Endothelial cell of umbilical vein (primary cell): ENCODE results near the gene AMDHD2. TPM values are rescaled to one million over a fixed set of nuclear protein-coding genes. Genes with fewer than 3 reads are reported as not detected.
"Not testable (repeated sequence)": the region's sequence is repeated elsewhere in the genome, so short reads cannot be mapped to it uniquely, and the experiment has no call there.

Source experiments
- BruUV-seq: library from RNA; stranded (reverse); fragments of 400-500 nt; replicated peaks from 2 replicates; lab custom pipeline; 2021; lab: Mats Ljungman, UMichigan
- CTCF ChIA-PET: fragments of 300-600, 350-600 bp; sonication (Branson Sonifier 250); formaldehyde crosslinking; loops from one replicate; lab custom pipeline; 2021; ENCODE audit warnings: antibody characterized with exemption, inconsistent platforms; lab: Charles Lee
- POLR2A ChIA-PET: fragments of 300-600, 350-600 bp; sonication (Branson Sonifier 250); formaldehyde crosslinking; loops from one replicate; lab custom pipeline; 2021; ENCODE audit warnings: antibody characterized with exemption, inconsistent platforms; lab: Charles Lee
- DNase-seq: peaks from one replicate; pipeline ENCODE4 v3.0.0-alpha.2; 2011; ENCODE audit warnings: low read depth, low spot score
- FAIRE-seq: peaks from 2 replicates; lab custom pipeline; 2011; peaks lifted over from hg19 to GRCh38; lab: Jason Lieb, UNC
- H2AFZ ChIP-seq: 2 replicates; pipeline ENCODE4 v1.6.0; 2012; ENCODE audit warnings: low read depth, low read length, control low read depth, inconsistent platforms
- H3K27ac ChIP-seq: 2 replicates; pipeline ENCODE4 v1.5.1; 2011; ENCODE audit warnings: low read depth, mild to moderate bottlenecking, control low read depth, low read length, moderate library complexity; ENCODE audit not compliant: insufficient read depth
- H3K27me3 ChIP-seq, 2 experiments: 2 replicates each; pipeline versions ENCODE4 v1.6.0 to v1.6.1; 2011; ENCODE audit warnings: low read length in 2 of 2, mixed read lengths in 1 of 2; ENCODE audit not compliant: control insufficient read depth in 2 of 2, insufficient read depth in 2 of 2
- H3K36me3 ChIP-seq, 2 experiments: 2 replicates in 1 of 2; 3 replicates in 1 of 2; pipeline ENCODE4 v1.5.1; 2011; ENCODE audit warnings: low read length in 2 of 2, mild to moderate bottlenecking in 1 of 2, moderate library complexity in 1 of 2; ENCODE audit not compliant: control insufficient read depth in 2 of 2, insufficient read depth in 2 of 2; ENCODE audit errors: extremely low read depth in 1 of 2
- H3K4me1 ChIP-seq: 3 replicates; pipeline ENCODE4 v1.5.1; 2011; ENCODE audit warnings: mild to moderate bottlenecking, low read length; ENCODE audit not compliant: control insufficient read depth, insufficient read depth; ENCODE audit errors: extremely low read depth
- H3K4me2 ChIP-seq: 2 replicates; pipeline ENCODE4 v1.6.1; 2011; ENCODE audit warnings: low read length, control low read depth, mixed read lengths; ENCODE audit not compliant: insufficient read depth
- H3K4me3 ChIP-seq, 3 experiments: fragments of 200-600 bp in 1 of 3; sonication (generic), shearing (Covaris generic) in 1 of 3; replicated peaks in 1 of 3; 2 replicates each; pipeline ENCODE4 v1.5.1; 2011 to 2016; ENCODE audit warnings: control low read depth in 3 of 3, low read length in 3 of 3, mild to moderate bottlenecking in 2 of 3, inconsistent platforms in 1 of 3, low read depth in 1 of 3, moderate library complexity in 1 of 3; ENCODE audit not compliant: insufficient read depth in 1 of 3
- H3K79me2 ChIP-seq: 2 replicates; pipeline ENCODE4 v1.6.0; 2012; ENCODE audit warnings: low read length, inconsistent platforms; ENCODE audit not compliant: control insufficient read depth, insufficient read depth
- H3K9ac ChIP-seq: replicated peaks from 2 replicates; pipeline ENCODE3; 2011; ENCODE audit warnings: low read length, control low read depth; ENCODE audit not compliant: insufficient read depth; ENCODE audit errors: extremely low read depth
- H3K9me1 ChIP-seq: replicated peaks from 3 replicates; pipeline ENCODE4 v1.6.0; 2011; ENCODE audit warnings: mild to moderate bottlenecking, low read length; ENCODE audit not compliant: control insufficient read depth, insufficient read depth; ENCODE audit errors: extremely low read depth
- H3K9me3 ChIP-seq: replicated peaks from 2 replicates; pipeline ENCODE4 v1.5.1; 2012; ENCODE audit warnings: low read length, inconsistent platforms; ENCODE audit not compliant: control insufficient read depth, insufficient read depth
- H4K20me1 ChIP-seq: replicated peaks from 2 replicates; pipeline ENCODE3; 2011; ENCODE audit warnings: mild to moderate bottlenecking, low read length; ENCODE audit not compliant: control insufficient read depth, insufficient read depth; ENCODE audit errors: extremely low read depth
- CTCF ChIP-seq, 2 donors: IDR thresholded peaks; 1 replicate in 1 of 2; 2 replicates in 1 of 2; pipeline ENCODE4 v1.5.1; 2011; ENCODE audit warnings: low read length in 2 of 2, mild to moderate bottlenecking in 2 of 2, moderate library complexity in 2 of 2, control low read depth in 1 of 2, inconsistent platforms in 1 of 2, low read depth in 1 of 2; ENCODE audit not compliant: insufficient read depth in 1 of 2; ENCODE audit errors: extremely low read depth in 1 of 2
- EZH2 ChIP-seq: IDR thresholded peaks from 2 replicates; pipeline ENCODE4 v1.6.1; 2012; ENCODE audit warnings: borderline replicate concordance, low read depth, mild to moderate bottlenecking, moderate library complexity, low read length, inconsistent platforms; ENCODE audit not compliant: severe bottlenecking
- FOS ChIP-seq: IDR thresholded peaks from 2 replicates; pipeline ENCODE4 v1.6.1; 2011; ENCODE audit warnings: mild to moderate bottlenecking, low read length, moderate library complexity, borderline replicate concordance; ENCODE audit not compliant: insufficient read depth
- GATA2 ChIP-seq: IDR thresholded peaks from 2 replicates; pipeline ENCODE4 v1.7.0; 2011; ENCODE audit warnings: low read depth, mild to moderate bottlenecking, moderate library complexity, mixed read lengths, low read length; ENCODE audit not compliant: insufficient read length, insufficient read depth
- JUN ChIP-seq: IDR thresholded peaks from 2 replicates; pipeline ENCODE4 v1.6.1; 2011; ENCODE audit warnings: borderline replicate concordance, low read depth; ENCODE audit not compliant: insufficient read length, insufficient read depth
- MAX ChIP-seq: IDR thresholded peaks from 2 replicates; pipeline ENCODE4 v1.6.1; 2011; ENCODE audit not compliant: insufficient read depth, insufficient read length
- MYC ChIP-seq: IDR thresholded peaks from one replicate; pipeline ENCODE4 v1.6.1; 2011; ENCODE audit warnings: mild to moderate bottlenecking, low read depth, low read length
- POLR2A ChIP-seq: IDR thresholded peaks from 2 replicates; pipeline ENCODE4 v1.6.1; 2012; ENCODE audit warnings: low read depth, mild to moderate bottlenecking, control low read depth, low read length
- POLR2AphosphoS5 ChIP-seq: IDR thresholded peaks from 2 replicates; pipeline ENCODE4 v1.6.1; 2012; ENCODE audit warnings: low read depth, mild to moderate bottlenecking, control low read depth, low read length, moderate library complexity; ENCODE audit not compliant: insufficient read depth
- dilution Hi-C: fragments of 300-500 bp; cut with MboI; formaldehyde crosslinking; loops from one replicate; pipeline ENCODE4 v1.15.0; 2019; ENCODE audit warnings: low sequenced_read_pairs; ENCODE audit not compliant: extremely low pct_ligation_motif_present
- intact Hi-C: fragments of 100-400 bp; cut with micrococcal nuclease; formaldehyde crosslinking; loops from one replicate; pipeline ENCODE4 v1.10.0; 2022
- polyA plus RNA-seq, 4 experiments: library from polyadenylated mRNA; depleted of rRNA in 3 of 4; stranded (reverse) in 3 of 4; unstranded in 1 of 4; fragments of >200 nt; gene quantifications; 2 replicates each; pipeline versions ENCODE4 v1.2.1 to v1.2.3, GENCODE V29; 2011 to 2012; ENCODE audit warnings: missing spikeins in 1 of 4
- total RNA-seq: library from RNA; stranded (reverse); gene quantifications from 2 replicates; pipeline ENCODE4 v1.2.3, GENCODE V29; 2021

AMDHD2 gene
- total and polyA plus RNA-seq, 2 donors (not counting 3 experiments of a cell fraction or from before 2014, with no cell fraction given), result 39.4 to 59.5 TPM

GRCh38 chr16:2478279-2478678 lies 41.9 kb upstream of the AMDHD2 start:
- Histone ChIP-seq H3K9me1 (no peaks in the 10 kb centered on the region), H3K9ac (no peak overlapping the region), H3K79me2 (peaks cover 9% of the 10 kb centered on the region), H2AFZ (no peak overlapping the region), H3K27me3 (no peaks in the 10 kb centered on the region), H3K4me1 (peaks cover 10% of the 10 kb centered on the region), H3K4me3 (no peak overlapping the region), H3K4me2 (no peak overlapping the region), H3K27ac (no peak overlapping the region), H4K20me1 (no peaks in the 10 kb centered on the region), H3K36me3 (no peaks in the 10 kb centered on the region), H3K9me3 (no peaks in the 10 kb centered on the region)
- CTCF ChIA-PET, result interaction anchor here (0.7 to 1.1 kb wide), 2 partner anchors 18 to 23 kb away, joined by 3 read pairs; no protein-coding TSS in a partner anchor
- TF ChIP-seq POLR2A (no peak), MAX (no peak), EZH2 (no peak), JUN (no peak), POLR2AphosphoS5 (no peak), MYC (no peak), GATA2 (no peak), FOS (no peak), CTCF (IDR thresholded peaks at IDR 0.05; ENCODE audit: extremely low read depth in 1 of 2, insufficient read depth in 1 of 2, low read depth in 1 of 2, low read length in 2 of 2) (no peak)
- POLR2A ChIA-PET, result no interaction called here
- DNase-seq, result no peak
- no TSS peak for BruUV-seq
- dilution Hi-C loops, result no loop called here
- intact Hi-C loops, result no loop called here
- no peak for FAIRE-seq

- H2AFZ ChIP-seq, POLR2A ChIA-PET, H3K9me1 ChIP-seq, H3K27ac ChIP-seq, H3K79me2 ChIP-seq, dilution Hi-C loops, H3K27me3 ChIP-seq, H3K4me1 ChIP-seq, DNase-seq, H4K20me1 ChIP-seq, H3K4me3 ChIP-seq, FAIRE-seq, BruUV-seq, H3K4me2 ChIP-seq, intact Hi-C loops, H3K9ac ChIP-seq, H3K9me3 ChIP-seq, H3K36me3 ChIP-seq: not testable (repeated sequence)
- CTCF ChIA-PET, result interaction anchor here (1.0 kb wide), 1 partner anchor 22 kb away, joined by 3 read pairs; no protein-coding TSS in a partner anchor
Observed at GRCh38 chr16:2479996-2480395, 40.2 kb upstream of the AMDHD2 start.
